ENCODE data around the gene GTF3C5. TPM values are rescaled to one million over a fixed set of nuclear protein-coding genes. Genes with fewer than 3 reads are reported as not detected.
"Not testable (repeated sequence)": the region's sequence is repeated elsewhere in the genome, so short reads cannot be mapped to it uniquely, and the experiment has no call there.

GTF3C5 gene
- total and polyA plus RNA-seq, 8 donors = 25.7 to 85.2 (median 45.4) TPM

GRCh38 chr9:133075925-133076630, 45.3 kb downstream of the GTF3C5 start:
- no peak overlapping the region for H3K4me3 ChIP-seq
- H3K4me1 ChIP-seq = peaks cover 0 to 5% (median 0%) of the 10 kb centered on the region in 4 donors
- H3K27me3 ChIP-seq = no peaks in the 10 kb centered on the region
- intact Hi-C loops (cut with DNase I; ENCODE audit: low total_unique reads) = no loop called here
- no peak overlapping the region for H3K27ac ChIP-seq
- TF ChIP-seq, protein P1, sequence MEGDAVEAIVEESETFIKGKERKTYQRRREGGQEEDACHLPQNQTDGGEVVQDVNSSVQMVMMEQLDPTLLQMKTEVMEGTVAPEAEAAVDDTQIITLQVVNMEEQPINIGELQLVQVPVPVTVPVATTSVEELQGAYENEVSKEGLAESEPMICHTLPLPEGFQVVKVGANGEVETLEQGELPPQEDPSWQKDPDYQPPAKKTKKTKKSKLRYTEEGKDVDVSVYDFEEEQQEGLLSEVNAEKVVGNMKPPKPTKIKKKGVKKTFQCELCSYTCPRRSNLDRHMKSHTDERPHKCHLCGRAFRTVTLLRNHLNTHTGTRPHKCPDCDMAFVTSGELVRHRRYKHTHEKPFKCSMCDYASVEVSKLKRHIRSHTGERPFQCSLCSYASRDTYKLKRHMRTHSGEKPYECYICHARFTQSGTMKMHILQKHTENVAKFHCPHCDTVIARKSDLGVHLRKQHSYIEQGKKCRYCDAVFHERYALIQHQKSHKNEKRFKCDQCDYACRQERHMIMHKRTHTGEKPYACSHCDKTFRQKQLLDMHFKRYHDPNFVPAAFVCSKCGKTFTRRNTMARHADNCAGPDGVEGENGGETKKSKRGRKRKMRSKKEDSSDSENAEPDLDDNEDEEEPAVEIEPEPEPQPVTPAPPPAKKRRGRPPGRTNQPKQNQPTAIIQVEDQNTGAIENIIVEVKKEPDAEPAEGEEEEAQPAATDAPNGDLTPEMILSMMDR (IDR thresholded peaks at IDR 0.05) = no peak
- TF ChIP-seq POLR2AphosphoS5 (IDR thresholded peaks at IDR 0.05) (no peak), EP300 (IDR thresholded peaks at IDR 0.05) (no peak), POLR2A (IDR thresholded peaks at IDR 0.05) (no peak)
- 66 to 76% (median 69%) methylated on average over 4 of the region's 4 CpGs for WGBS, 5 donors
- H3K9me3 ChIP-seq = no peaks in the 10 kb centered on the region
- peak in 1 of 2 donors; percentile 56 for DNase-seq
- no peaks in the 10 kb centered on the region for H3K36me3 ChIP-seq

DNA sequence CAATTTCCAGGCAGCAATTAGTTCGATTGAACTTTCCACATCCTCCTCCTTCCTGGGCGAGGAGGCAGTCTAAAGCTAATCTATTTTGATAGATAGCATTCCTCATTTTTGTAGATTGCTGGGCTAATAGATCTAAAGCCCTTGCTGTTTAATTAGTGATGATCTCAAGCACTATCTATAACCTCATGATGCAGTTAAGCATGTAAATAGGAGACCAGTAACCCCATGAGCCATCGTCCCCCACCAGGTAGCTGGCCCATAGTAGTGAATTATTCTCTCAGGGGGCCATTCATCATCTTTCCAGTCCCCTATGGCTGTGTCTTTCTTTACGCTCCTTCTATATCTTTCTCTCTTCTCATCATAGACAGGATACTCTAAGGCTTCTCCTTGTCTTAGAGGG, 45.9 kb downstream of the GTF3C5 start:
- intact Hi-C loops (cut with DNase I; ENCODE audit: low total_unique reads) = no loop called here
- 82 to 96% (median 86%) methylated on average over 4 of the region's 4 CpGs for WGBS, 5 donors
- no peak for TF ChIP-seq POLR2AphosphoS5 (IDR thresholded peaks at IDR 0.05)
- TF ChIP-seq EP300 (IDR thresholded peaks at IDR 0.05) = no peak
- TF ChIP-seq POLR2A (IDR thresholded peaks at IDR 0.05) = no peak
- TF ChIP-seq, protein P1 (IDR thresholded peaks at IDR 0.05) = no peak
- Histone ChIP-seq H3K36me3 (no peaks in the 10 kb centered on the region), H3K4me3 (no peak overlapping the region), H3K4me1 (peaks cover 0 to 5% (median 0%) of the 10 kb centered on the region in 4 donors), H3K9me3 (no peaks in the 10 kb centered on the region), H3K27ac (no peak overlapping the region), H3K27me3 (peaks cover 0 to under 1% (median 0%) of the 10 kb centered on the region in 3 donors)
- DNase-seq = no peak

DNA sequence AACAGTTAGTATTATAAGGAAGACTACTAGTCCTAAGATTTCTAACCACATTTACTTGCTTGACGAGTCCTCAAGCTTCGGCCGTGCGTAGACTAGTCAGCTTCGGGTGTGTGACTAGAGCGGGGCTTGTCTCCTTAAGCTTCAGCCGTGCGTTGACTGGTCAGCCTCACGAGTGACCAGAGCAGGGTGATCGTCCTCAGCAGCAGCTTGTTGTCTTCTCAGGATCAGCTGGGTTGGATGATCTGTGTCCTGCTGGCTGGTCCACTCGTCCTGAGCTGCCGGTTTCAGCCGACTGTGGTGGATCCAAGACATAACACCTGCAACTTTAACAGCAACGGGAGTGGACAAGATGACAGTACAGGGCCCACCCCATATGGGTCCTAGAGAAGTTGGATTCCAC, 47.7 kb downstream of the GTF3C5 start:
- peaks cover 0 to 5% (median 0%) of the 10 kb centered on the region in 4 donors for H3K4me1 ChIP-seq
- H3K36me3 ChIP-seq = no peaks in the 10 kb centered on the region
- no peak overlapping the region for H3K27ac ChIP-seq
- H3K4me3 ChIP-seq = no peak overlapping the region
- H3K9me3 ChIP-seq = no peaks in the 10 kb centered on the region
- 81 to 88% (median 86%) methylated on average over 14 of the region's 14 CpGs for WGBS, 5 donors
- TF ChIP-seq, protein P1 (IDR thresholded peaks at IDR 0.05) = no peak
- no peak for TF ChIP-seq POLR2AphosphoS5 (IDR thresholded peaks at IDR 0.05)
- no peak for TF ChIP-seq POLR2A (IDR thresholded peaks at IDR 0.05)
- TF ChIP-seq EP300 (IDR thresholded peaks at IDR 0.05) = no peak
- DNase-seq = no peak
- intact Hi-C loops (cut with DNase I; ENCODE audit: low total_unique reads) = no loop called here
- H3K27me3 ChIP-seq = peaks cover 0 to 5% (median 0%) of the 10 kb centered on the region in 3 donors

DNA sequence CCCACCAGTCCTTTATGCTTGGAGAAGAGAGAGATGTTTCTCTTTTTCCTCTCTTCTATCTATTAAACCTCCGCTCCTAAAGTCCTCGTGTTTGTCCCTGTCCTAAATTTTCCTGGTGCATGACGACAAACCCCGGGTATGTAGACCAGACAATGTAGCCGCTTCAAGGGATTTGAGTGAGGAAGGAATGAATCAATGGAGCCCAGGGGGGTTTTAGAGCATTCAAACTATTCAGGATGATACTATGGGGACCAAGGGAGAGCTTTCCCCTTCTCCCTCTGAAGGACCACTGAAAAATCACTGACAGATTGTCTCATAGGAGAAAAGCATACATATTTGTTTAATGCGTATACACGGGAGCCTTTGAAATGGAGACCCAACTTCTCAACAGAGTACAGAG, 49.4 kb downstream of the GTF3C5 start:
- Histone ChIP-seq H3K9me3 (no peaks in the 10 kb centered on the region), H3K27me3 (peaks cover 0 to 5% (median 0%) of the 10 kb centered on the region in 3 donors), H3K36me3 (no peaks in the 10 kb centered on the region), H3K4me1 (no peaks in the 10 kb centered on the region), H3K27ac (no peak overlapping the region), H3K4me3 (no peak overlapping the region)
- TF ChIP-seq EP300 (IDR thresholded peaks at IDR 0.05) (no peak), POLR2A (IDR thresholded peaks at IDR 0.05) (no peak), POLR2AphosphoS5 (IDR thresholded peaks at IDR 0.05) (no peak)
- TF ChIP-seq, protein P1 (IDR thresholded peaks at IDR 0.05) = no peak
- intact Hi-C loops (cut with DNase I; ENCODE audit: low total_unique reads) = no loop called here
- WGBS, 5 donors = 71 to 86% (median 82%) methylated on average over 7 of the region's 7 CpGs
- DNase-seq = no peak

GRCh38 chr9:133080786-133081779, 50.3 kb downstream of the GTF3C5 start:
- H3K4me3 ChIP-seq; H3K27ac ChIP-seq; H3K4me1 ChIP-seq; H3K27me3 ChIP-seq; H3K9me3 ChIP-seq; DNase-seq; intact Hi-C loops (cut with DNase I; ENCODE audit: low total_unique reads); H3K36me3 ChIP-seq: not testable (repeated sequence)
- WGBS, 5 donors = 54 to 85% (median 81%) methylated on average over 5 to 10 of the region's 18 CpGs

DNA sequence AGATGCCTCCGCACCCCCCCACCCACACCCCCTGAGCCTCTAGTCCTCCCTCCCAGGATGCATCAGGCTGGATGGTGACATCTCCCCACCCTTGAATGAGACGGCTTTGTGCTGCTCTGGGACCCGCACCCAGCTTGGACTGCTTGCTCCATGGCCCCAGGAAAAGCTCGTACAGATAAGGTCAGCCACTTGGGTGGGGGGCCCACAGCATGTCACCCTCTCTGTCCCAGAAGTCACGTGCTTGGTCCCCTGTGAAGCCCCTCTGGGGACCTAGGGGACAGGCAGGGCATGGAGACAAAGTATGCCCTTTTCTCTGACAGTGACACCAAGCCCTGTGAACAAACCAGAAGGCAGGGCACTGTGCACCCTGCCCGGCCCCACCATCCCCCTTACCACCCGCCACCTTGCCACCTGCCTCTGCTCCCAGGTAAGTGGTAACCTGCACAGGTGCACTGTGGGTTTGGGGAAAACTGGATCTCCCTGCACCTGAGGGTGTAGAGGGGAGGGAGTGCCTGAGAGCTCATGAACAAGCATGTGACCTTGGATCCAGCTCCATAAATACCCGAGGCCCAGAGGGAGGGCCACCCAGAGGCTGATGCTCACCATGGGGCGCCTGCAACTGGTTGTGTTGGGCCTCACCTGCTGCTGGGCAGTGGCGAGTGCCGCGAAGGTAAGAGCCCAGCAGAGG, 51.3 kb downstream of the GTF3C5 start:
- DNase-seq; H3K4me3 ChIP-seq; H3K36me3 ChIP-seq; intact Hi-C loops (cut with DNase I; ENCODE audit: low total_unique reads); H3K9me3 ChIP-seq; H3K27me3 ChIP-seq; H3K4me1 ChIP-seq; H3K27ac ChIP-seq: not testable (repeated sequence)
- 63 to 92% (median 73%) methylated on average over 2 to 7 of the region's 12 CpGs for WGBS, 5 donors

Measured in stomach (tissue), 9 donors.